Panc1 (cell line): Measurements from ENCODE around the gene GRIP1.

Source experiments
- CTCF ChIP-seq: fragments of 450-650 bp; IDR thresholded peaks from 2 replicates; pipeline ENCODE4 v1.5.1; 2017; ENCODE audit warnings: mild to moderate bottlenecking
- POLR2AphosphoS5 ChIP-seq: IDR thresholded peaks from 2 replicates; pipeline ENCODE4 v1.6.1; 2012; ENCODE audit warnings: mild to moderate bottlenecking, low read depth, low read length, moderate library complexity
- REST ChIP-seq, 2 experiments: IDR thresholded peaks; 2 replicates each; pipeline ENCODE4 v1.6.1; 2011 to 2012; ENCODE audit warnings: low read depth in 2 of 2, control low read depth in 1 of 2, low read length in 1 of 2, mild to moderate bottlenecking in 1 of 2, moderate library complexity in 1 of 2; ENCODE audit not compliant: insufficient read depth in 1 of 2
- SIN3A ChIP-seq: IDR thresholded peaks from 2 replicates; pipeline ENCODE4 v1.6.1; 2012; ENCODE audit warnings: low read depth, mild to moderate bottlenecking, low read length, moderate library complexity, borderline replicate concordance; ENCODE audit not compliant: insufficient read depth
- TCF7L2 ChIP-seq: IDR thresholded peaks from 2 replicates; pipeline ENCODE4 v1.6.1; 2011; ENCODE audit warnings: mild to moderate bottlenecking, low read depth, low read length, inconsistent platforms

GRCh38 chr12:66563220-66563619 is 115.7 kb downstream of the GRIP1 start:
- TF ChIP-seq CTCF (no peak), REST (IDR thresholded peaks at IDR 0.05; ENCODE audit: insufficient read depth in 1 of 2, low read depth in 2 of 2, low read length in 1 of 2) (no peak), POLR2AphosphoS5 (no peak), TCF7L2 (no peak), SIN3A (no peak)
